Fibroblast of pulmonary artery (primary cell): ENCODE measurements around the gene RBMS2.
A peak's percentile ranks its signal among the peaks of the same experiment; 100 is the strongest.

Experiments
- DNase-seq: peaks from one replicate; pipeline ENCODE4 v3.0.0-alpha.2; 2010; ENCODE audit warnings: low read depth
- H3K4me3 ChIP-seq: replicated peaks from 2 replicates; pipeline ENCODE4 v1.5.1; 2011; ENCODE audit warnings: low read depth, mild to moderate bottlenecking, control low read depth, low read length, moderate library complexity
- TF ChIP-seq, protein P1 (sequence below): IDR thresholded peaks from 2 replicates; pipeline ENCODE4 v1.5.1; 2011; ENCODE audit warnings: mild to moderate bottlenecking, control low read depth, low read length, inconsistent platforms; ENCODE audit errors: missing control alignments

RBMS2 gene

DNA sequence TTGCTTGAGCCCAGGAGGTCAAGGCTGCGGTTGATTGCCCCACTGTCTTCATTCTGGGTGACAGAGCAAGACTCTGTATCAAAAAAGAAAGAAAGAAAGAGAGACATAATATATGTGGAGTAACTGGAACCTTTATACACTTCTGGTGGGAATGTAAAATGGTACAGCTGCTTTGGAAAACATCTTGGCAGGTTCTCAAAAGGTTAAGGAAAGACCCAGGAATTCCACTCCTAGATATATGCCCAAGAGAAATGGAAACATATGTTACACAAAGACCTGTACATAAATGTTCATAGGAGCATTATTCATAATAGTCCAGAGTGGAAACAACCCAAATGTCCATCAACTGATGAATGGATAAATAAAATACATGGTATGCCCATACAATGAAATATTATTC is 7.2 kb downstream of the RBMS2 start:
- H3K4me3 ChIP-seq, result no peak overlapping the region
- DNase-seq, result peak; percentile 53
- TF ChIP-seq, protein P1, sequence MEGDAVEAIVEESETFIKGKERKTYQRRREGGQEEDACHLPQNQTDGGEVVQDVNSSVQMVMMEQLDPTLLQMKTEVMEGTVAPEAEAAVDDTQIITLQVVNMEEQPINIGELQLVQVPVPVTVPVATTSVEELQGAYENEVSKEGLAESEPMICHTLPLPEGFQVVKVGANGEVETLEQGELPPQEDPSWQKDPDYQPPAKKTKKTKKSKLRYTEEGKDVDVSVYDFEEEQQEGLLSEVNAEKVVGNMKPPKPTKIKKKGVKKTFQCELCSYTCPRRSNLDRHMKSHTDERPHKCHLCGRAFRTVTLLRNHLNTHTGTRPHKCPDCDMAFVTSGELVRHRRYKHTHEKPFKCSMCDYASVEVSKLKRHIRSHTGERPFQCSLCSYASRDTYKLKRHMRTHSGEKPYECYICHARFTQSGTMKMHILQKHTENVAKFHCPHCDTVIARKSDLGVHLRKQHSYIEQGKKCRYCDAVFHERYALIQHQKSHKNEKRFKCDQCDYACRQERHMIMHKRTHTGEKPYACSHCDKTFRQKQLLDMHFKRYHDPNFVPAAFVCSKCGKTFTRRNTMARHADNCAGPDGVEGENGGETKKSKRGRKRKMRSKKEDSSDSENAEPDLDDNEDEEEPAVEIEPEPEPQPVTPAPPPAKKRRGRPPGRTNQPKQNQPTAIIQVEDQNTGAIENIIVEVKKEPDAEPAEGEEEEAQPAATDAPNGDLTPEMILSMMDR, result no peak

- peak; percentile 36 for DNase-seq
- no peak overlapping the region for H3K4me3 ChIP-seq
- TF ChIP-seq, protein P1, result no peak
These were observed 8.0 kb downstream of the RBMS2 start for GRCh38 chr12:56529656-56530055.

GRCh38 chr12:56530390-56531055 is 8.9 kb downstream of the RBMS2 start:
- DNase-seq, result no peak
- no peak overlapping the region for H3K4me3 ChIP-seq
- TF ChIP-seq, protein P1, result no peak

- H3K4me3 ChIP-seq, result no peak overlapping the region
- TF ChIP-seq, protein P1, result no peak
- no peak for DNase-seq
These were observed 15.9 kb downstream of the RBMS2 start for GRCh38 chr12:56537546-56537945.

DNA sequence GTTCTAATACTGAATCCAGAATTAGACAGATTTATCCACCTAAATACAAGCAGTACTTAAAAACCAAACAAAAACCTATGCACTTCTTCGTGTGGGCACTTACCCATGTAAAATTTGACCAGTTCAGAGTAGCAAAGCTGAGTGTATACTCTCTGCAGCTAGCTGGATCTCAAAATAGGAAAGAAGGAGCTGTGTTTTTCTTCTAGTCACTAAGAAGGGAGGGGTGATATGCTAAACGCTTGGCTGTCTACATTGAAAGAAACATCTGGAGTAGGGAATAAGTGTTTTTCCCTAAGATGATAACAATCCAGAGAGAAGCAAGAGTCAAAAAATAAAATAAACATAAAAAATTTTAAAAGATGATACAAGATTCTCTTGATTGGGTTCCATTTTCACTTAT is 20.0 kb downstream of the RBMS2 start:
- H3K4me3 ChIP-seq, result no peak overlapping the region
- TF ChIP-seq, protein P1, result no peak
- DNase-seq, result no peak

- H3K4me3 ChIP-seq, result no peak overlapping the region
- TF ChIP-seq, protein P1, result no peak
- no peak for DNase-seq
These were observed 20.5 kb downstream of the RBMS2 start for GRCh38 chr12:56542164-56542563.

DNA sequence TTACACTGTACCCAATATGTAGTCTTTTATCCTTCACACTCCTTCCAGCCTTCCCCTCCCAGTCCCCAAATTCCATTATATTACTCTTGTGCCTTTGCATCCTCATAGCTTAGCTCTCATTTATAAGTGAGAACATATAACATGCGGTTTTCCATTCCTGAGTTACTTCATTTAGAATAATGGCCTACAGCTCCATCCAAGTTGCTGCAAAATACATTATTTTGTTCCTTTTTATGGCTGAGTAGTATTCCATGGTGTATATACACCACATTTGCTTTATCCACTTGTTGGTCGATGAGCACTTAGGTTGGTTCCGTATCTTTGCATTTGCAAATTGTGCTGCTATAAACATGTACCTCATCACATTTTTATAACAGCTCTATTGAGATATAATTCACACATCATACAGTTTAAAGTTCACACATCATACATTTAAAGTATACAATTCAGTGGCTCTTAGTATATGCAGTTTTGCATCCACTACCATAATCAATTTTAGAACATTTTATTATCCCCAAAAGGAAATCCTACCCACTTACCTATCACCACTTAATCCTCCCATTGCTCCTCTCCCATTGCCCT is 23.5 kb downstream of the RBMS2 start:
- no peak overlapping the region for H3K4me3 ChIP-seq
- TF ChIP-seq, protein P1, result no peak
- no peak for DNase-seq
